ENCODE results near the gene FBXL14. TPM values are rescaled to one million over a fixed set of nuclear protein-coding genes. Genes with fewer than 3 reads are reported as not detected.

Gene FBXL14
- total RNA-seq, 1 experiment from 2014 or later = 19.3 TPM

DNA sequence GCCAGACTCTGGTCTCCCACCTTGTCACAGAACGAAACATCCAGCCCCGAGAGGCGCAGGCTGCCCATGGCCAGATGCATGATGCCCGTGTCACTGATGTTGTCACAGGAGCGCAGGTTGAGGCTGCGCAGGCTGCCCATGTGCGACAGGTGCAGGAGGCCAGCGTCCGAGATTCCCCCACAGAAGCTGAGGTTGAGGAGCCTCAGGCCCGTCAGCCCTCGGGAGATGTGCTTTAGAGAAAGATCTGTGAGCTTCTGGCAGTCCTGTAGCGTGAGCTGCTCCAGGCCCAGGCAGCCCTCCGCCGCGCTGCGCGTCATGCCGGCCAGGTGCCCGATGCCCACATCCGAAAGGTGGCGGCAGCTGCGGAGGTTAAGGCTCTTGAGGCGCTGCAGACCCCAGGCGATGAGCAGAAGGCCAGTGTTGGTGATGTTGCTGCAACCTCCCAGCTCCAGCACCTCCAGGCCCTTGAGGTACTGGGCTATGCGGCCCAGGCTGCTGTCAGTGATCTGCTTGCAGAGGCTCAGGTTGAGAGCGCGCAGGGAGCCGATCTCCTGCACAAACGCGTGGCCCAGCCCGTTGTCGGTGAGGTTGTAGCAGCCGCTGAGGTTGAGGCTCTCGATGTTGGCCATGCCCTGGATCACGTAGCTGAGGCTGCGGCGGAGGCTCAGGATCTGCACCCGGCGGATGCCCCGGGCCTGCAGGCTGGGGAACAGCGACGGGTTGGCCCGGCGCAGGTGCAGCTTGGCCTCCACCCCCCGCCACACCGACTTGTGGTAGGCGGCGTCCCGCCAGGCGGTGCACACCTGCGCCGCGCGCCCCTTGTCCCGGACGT, 991 bp downstream of the FBXL14 start:
- H3K27me3 ChIP-seq (replicated peaks; ENCODE audit: insufficient read depth, low read depth, low read length, poor library complexity) = no peaks in the 10 kb centered on the region

DNA sequence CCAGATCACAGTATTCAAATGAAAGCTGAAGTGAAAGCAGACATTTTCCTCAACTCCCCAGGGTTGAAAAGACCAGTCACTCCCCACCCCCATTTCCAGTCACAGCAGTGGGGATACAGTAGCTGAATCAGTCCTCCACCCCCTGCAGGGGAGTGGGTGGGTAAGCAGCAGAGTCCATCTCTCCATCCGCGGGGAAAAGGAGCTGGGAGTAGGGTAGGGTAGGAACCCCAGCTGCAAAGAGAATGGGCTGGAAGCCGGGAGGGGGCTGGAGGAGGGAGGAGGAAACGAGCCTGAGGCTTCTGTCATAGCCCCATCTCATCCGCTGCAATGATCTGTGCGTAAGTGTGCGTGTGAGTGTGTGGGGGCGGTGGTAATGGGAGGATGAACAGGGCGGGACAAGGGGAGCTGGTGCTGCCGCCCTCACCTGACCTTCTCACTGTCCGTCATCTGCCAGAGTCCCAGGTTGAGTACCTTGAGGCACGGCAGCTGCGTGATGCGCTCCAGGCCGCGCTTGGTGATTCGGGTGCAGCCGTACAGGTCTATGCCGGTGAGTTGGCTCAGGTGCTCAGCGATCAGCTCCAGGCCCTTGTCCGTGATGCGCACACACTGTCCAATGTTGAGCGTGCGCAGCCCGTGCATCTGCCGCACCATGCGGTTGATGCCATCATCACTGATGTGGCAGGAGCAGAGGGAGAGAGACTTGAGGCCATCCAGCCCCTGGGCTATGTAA, 1.8 kb downstream of the FBXL14 start:
- BruUV-seq (replicated peaks) = no TSS peak
- H3K9me3 ChIP-seq (ENCODE audit: low read depth, low read length, poor library complexity, severe bottlenecking) = no peaks in the 10 kb centered on the region
- H3K27ac ChIP-seq (ENCODE audit: low read depth, low read length, poor library complexity, severe bottlenecking) = no peak overlapping the region
- CTCF ChIA-PET = interaction anchor here (0.5 to 1.7 kb wide), 5 partner anchors 9 to 1140 kb away, joined by 3 to 7 read pairs (median 3); no protein-coding TSS in a partner anchor
- H3K4me3 ChIP-seq (ENCODE audit: low read depth, low read length, poor library complexity, severe bottlenecking) = peak overlapping the region; percentile 80
- no peaks in the 10 kb centered on the region for H3K36me3 ChIP-seq (ENCODE audit: insufficient read depth, low read length, poor library complexity, severe bottlenecking)
- H3K27me3 ChIP-seq (replicated peaks; ENCODE audit: insufficient read depth, low read depth, low read length, poor library complexity) = no peaks in the 10 kb centered on the region
- peak; percentile 83 for DNase-seq (ENCODE audit: low spot score)
- intact Hi-C loops (cut with micrococcal nuclease; ENCODE audit: unreplicated experiment) = loop anchor here (5.0 to 10.0 kb wide), 2 partner anchors 310 to 838 kb away; partner anchors contain the start of gene WNK1
- peaks cover 32% of the 10 kb centered on the region for H3K4me1 ChIP-seq (ENCODE audit: insufficient read depth, low read length, poor library complexity, severe bottlenecking)
- POLR2A ChIA-PET (ENCODE audit: low non-redundant PET) = no interaction called here
- TF ChIP-seq EZH2 (IDR thresholded peaks at IDR 0.05; ENCODE audit: borderline replicate concordance, low read depth, low read length, poor library complexity, severe bottlenecking) = no peak
- TF ChIP-seq, protein P1, sequence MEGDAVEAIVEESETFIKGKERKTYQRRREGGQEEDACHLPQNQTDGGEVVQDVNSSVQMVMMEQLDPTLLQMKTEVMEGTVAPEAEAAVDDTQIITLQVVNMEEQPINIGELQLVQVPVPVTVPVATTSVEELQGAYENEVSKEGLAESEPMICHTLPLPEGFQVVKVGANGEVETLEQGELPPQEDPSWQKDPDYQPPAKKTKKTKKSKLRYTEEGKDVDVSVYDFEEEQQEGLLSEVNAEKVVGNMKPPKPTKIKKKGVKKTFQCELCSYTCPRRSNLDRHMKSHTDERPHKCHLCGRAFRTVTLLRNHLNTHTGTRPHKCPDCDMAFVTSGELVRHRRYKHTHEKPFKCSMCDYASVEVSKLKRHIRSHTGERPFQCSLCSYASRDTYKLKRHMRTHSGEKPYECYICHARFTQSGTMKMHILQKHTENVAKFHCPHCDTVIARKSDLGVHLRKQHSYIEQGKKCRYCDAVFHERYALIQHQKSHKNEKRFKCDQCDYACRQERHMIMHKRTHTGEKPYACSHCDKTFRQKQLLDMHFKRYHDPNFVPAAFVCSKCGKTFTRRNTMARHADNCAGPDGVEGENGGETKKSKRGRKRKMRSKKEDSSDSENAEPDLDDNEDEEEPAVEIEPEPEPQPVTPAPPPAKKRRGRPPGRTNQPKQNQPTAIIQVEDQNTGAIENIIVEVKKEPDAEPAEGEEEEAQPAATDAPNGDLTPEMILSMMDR (conservative IDR thresholded peaks at IDR 0.05; ENCODE audit: low read depth, low read length) = 0 out of 2 replicates have a peak, but pooled peaks have one; percentile 13

More for the DNA sequence above, 991 bp downstream of the FBXL14 start:
- peak overlapping the region; percentile 80 for H3K4me3 ChIP-seq (ENCODE audit: low read depth, low read length, poor library complexity, severe bottlenecking)
- intact Hi-C loops (cut with micrococcal nuclease; ENCODE audit: unreplicated experiment) = loop anchor here (5.0 to 10.0 kb wide), 2 partner anchors 311 to 839 kb away; partner anchors contain the start of gene WNK1
- ChIA-PET POLR2A (ENCODE audit: low non-redundant PET) (no interaction called here), CTCF (interaction anchor here (0.8 to 1.7 kb wide), 4 partner anchors 10 to 501 kb away, joined by 3 to 7 read pairs (median 3); no protein-coding TSS in a partner anchor)
- H3K4me1 ChIP-seq (ENCODE audit: insufficient read depth, low read length, poor library complexity, severe bottlenecking) = peaks cover 28% of the 10 kb centered on the region
- H3K27ac ChIP-seq (ENCODE audit: low read depth, low read length, poor library complexity, severe bottlenecking) = peak overlapping the region; percentile 28
- no TSS peak for BruUV-seq (replicated peaks)
- no peaks in the 10 kb centered on the region for H3K9me3 ChIP-seq (ENCODE audit: low read depth, low read length, poor library complexity, severe bottlenecking)
- DNase-seq (ENCODE audit: low spot score) = peak; percentile 57
- no peaks in the 10 kb centered on the region for H3K36me3 ChIP-seq (ENCODE audit: insufficient read depth, low read length, poor library complexity, severe bottlenecking)
- TF ChIP-seq EZH2 (IDR thresholded peaks at IDR 0.05; ENCODE audit: borderline replicate concordance, low read depth, low read length, poor library complexity, severe bottlenecking) = no peak
- TF ChIP-seq, protein P1 (conservative IDR thresholded peaks at IDR 0.05; ENCODE audit: low read depth, low read length) = no peak

DNA sequence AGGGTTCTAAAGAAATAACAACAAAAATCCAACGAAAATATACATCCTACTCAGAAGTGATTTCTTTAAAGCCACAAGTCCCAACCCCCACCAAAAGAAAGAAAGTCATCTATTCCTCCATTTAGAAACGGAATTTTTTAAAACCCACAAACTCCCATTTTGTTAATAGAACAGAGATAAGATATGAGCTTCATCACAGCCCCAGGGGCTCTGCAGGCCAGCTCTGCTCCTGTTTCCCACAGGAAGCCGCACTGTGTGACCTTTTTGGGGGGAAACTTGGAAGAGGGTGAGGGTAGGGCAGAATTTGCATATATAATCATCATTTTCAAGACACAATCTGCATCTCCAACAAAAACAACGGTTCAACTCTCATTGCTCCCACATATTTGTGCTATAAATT, 2.8 kb downstream of the FBXL14 start:
- Histone ChIP-seq H3K36me3 (ENCODE audit: insufficient read depth, low read length, poor library complexity, severe bottlenecking) (no peaks in the 10 kb centered on the region), H3K27ac (ENCODE audit: low read depth, low read length, poor library complexity, severe bottlenecking) (no peak overlapping the region), H3K4me3 (ENCODE audit: low read depth, low read length, poor library complexity, severe bottlenecking) (peak overlapping the region; percentile 80), H3K9me3 (ENCODE audit: low read depth, low read length, poor library complexity, severe bottlenecking) (no peaks in the 10 kb centered on the region), H3K4me1 (ENCODE audit: insufficient read depth, low read length, poor library complexity, severe bottlenecking) (peaks cover 32% of the 10 kb centered on the region), H3K27me3 (replicated peaks; ENCODE audit: insufficient read depth, low read depth, low read length, poor library complexity) (no peaks in the 10 kb centered on the region)
- TF ChIP-seq, protein P1 (conservative IDR thresholded peaks at IDR 0.05; ENCODE audit: low read depth, low read length) = no peak
- no peak for TF ChIP-seq EZH2 (IDR thresholded peaks at IDR 0.05; ENCODE audit: borderline replicate concordance, low read depth, low read length, poor library complexity, severe bottlenecking)
- TSS peak; percentile 56 for BruUV-seq (replicated peaks)
- ChIA-PET CTCF (interaction anchor here (0.5 kb wide), 1 partner anchor 58 kb away, joined by 12 read pairs; no protein-coding TSS in a partner anchor), POLR2A (ENCODE audit: low non-redundant PET) (no interaction called here)
- intact Hi-C loops (cut with micrococcal nuclease; ENCODE audit: unreplicated experiment) = loop anchor here (5.0 to 10.0 kb wide), 2 partner anchors 309 to 837 kb away; partner anchors contain the start of gene WNK1
- no peak for DNase-seq (ENCODE audit: low spot score)
